Duodenal mucosa (tissue), 2 donors: ENCODE measurements around the gene FBXO42.

Experiments
- H3K27ac ChIP-seq: one replicate; pipeline ENCODE4 v1.7.0; 2013; ENCODE audit warnings: low read depth, low read length
- H3K27me3 ChIP-seq, 2 donors: one replicate each; pipeline ENCODE4 v1.7.0; 2013; ENCODE audit warnings: low read length in 2 of 2, control low read depth in 1 of 2; ENCODE audit not compliant: insufficient read depth in 2 of 2, control insufficient read depth in 1 of 2
- H3K36me3 ChIP-seq, 2 donors: one replicate each; pipeline ENCODE4 v1.7.0; 2013; ENCODE audit warnings: low read length in 2 of 2, control low read depth in 1 of 2; ENCODE audit not compliant: insufficient read depth in 2 of 2, control insufficient read depth in 1 of 2
- H3K4me1 ChIP-seq, 2 donors: one replicate each; pipeline ENCODE4 v1.7.0; 2013; ENCODE audit warnings: low read length in 2 of 2, control low read depth in 1 of 2; ENCODE audit not compliant: insufficient read depth in 2 of 2, control insufficient read depth in 1 of 2
- H3K4me3 ChIP-seq, 2 donors: one replicate each; pipeline ENCODE4 v1.7.0; 2013; ENCODE audit warnings: low read length in 2 of 2, low read depth in 1 of 2
- H3K9ac ChIP-seq, 2 donors: one replicate each; pipeline ENCODE4 v1.7.0; 2013; ENCODE audit warnings: low read length in 2 of 2, low read depth in 1 of 2
- H3K9me3 ChIP-seq, 2 donors: one replicate each; pipeline ENCODE4 v1.7.0; 2013; ENCODE audit warnings: low read length in 2 of 2, control low read depth in 1 of 2; ENCODE audit not compliant: control insufficient read depth in 1 of 2

The FBXO42 gene

DNA sequence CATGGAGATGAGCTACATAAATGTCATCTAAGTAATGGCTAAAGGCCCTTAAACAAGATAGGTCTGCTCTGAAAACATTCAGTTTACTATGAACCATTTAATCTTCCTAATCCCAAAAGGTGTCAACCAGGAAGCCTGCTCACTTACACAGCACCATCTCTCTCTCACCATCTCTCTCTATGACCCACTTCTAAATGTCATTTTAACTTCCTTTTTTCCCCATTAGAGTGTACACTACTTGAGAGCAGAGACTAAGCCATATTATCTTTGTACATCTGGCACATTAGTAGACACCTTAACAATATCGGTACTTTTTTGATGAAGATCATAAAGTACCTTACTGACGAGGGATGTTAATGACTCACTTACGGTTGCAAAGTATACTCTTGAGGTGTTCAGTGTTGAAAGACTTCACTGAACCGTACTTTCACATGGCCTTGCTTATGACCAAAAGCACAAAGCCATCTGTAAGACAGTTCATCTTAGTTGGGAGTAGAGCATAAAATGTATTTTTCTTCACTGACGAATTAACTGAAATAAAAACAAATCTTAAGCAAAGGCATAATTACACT is 25.4 kb downstream of the FBXO42 start:
- no peak overlapping the region for H3K9ac ChIP-seq
- H3K27me3 ChIP-seq: no peaks in the 10 kb centered on the region
- H3K4me1 ChIP-seq: peaks cover 0 to 6% of the 10 kb centered on the region in 2 donors
- peaks cover 0 to 8% of the 10 kb centered on the region in 2 donors for H3K36me3 ChIP-seq
- no peaks in the 10 kb centered on the region for H3K9me3 ChIP-seq
- no peak overlapping the region for H3K27ac ChIP-seq
- H3K4me3 ChIP-seq: no peak overlapping the region

DNA sequence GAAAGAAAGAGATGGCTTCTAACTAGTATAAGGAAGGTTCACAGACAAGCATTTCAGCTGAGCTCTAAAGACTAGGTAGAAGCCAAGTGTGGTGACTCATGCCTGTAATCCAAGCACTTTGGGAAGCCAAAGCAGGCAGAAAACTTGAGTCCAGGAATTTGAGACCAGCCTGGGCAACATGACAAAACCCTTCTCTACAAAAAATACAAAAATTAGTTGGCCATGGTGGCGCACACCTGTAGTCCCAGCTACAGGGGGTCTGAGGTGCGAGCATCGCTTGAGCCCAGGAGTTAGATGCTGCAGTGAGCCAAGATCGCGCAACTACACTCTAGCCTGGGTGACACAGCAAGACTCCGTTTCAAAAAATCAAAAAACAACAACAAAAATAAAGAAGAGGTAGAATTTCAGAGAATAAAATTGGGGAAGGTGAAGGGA is 27.8 kb downstream of the FBXO42 start:
- peaks cover 0 to 8% of the 10 kb centered on the region in 2 donors for H3K36me3 ChIP-seq
- H3K27ac ChIP-seq: no peak overlapping the region
- H3K9me3 ChIP-seq: no peaks in the 10 kb centered on the region
- peaks cover 0 to 6% of the 10 kb centered on the region in 2 donors for H3K4me1 ChIP-seq
- H3K9ac ChIP-seq: no peak overlapping the region
- H3K27me3 ChIP-seq: no peaks in the 10 kb centered on the region
- H3K4me3 ChIP-seq: no peak overlapping the region

- H3K4me1 ChIP-seq: no peaks in the 10 kb centered on the region
- no peaks in the 10 kb centered on the region for H3K27me3 ChIP-seq
- no peak overlapping the region for H3K4me3 ChIP-seq
- H3K27ac ChIP-seq: no peak overlapping the region
- H3K36me3 ChIP-seq: peaks cover 0 to 4% of the 10 kb centered on the region in 2 donors
- no peak overlapping the region for H3K9ac ChIP-seq
- no peaks in the 10 kb centered on the region for H3K9me3 ChIP-seq
These were observed 31.0 kb downstream of the FBXO42 start for GRCh38 chr1:16321176-16321867.

DNA sequence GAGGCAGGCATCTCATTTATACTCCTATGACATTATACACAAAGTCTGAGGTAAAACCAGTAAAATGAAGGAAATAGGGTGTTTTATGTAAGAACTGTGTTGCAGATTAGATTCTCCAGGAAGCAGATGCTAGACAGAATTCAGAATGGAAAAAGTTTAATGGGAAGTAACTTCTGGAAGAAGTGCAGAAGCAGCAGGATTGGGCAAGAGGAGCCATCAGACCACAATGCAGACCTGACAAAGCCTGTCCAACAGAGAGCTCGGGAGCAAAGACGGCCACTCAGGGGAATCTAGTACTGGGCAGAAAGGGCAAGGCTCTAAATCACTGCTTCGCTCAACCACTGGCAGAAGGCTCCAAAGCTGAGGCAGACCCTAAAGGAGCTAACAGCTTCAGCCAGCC is 33.7 kb downstream of the FBXO42 start:
- Histone ChIP-seq H3K4me3 (no peak overlapping the region), H3K27ac (no peak overlapping the region), H3K36me3 (peaks cover 5 to 22% of the 10 kb centered on the region in 2 donors), H3K9me3 (no peaks in the 10 kb centered on the region), H3K4me1 (no peaks in the 10 kb centered on the region), H3K27me3 (no peaks in the 10 kb centered on the region), H3K9ac (no peak overlapping the region)

- Histone ChIP-seq H3K36me3 (peaks cover 10 to 34% of the 10 kb centered on the region in 2 donors), H3K27ac (no peak overlapping the region)
These were observed 36.8 kb downstream of the FBXO42 start for GRCh38 chr1:16315437-16315836.

DNA sequence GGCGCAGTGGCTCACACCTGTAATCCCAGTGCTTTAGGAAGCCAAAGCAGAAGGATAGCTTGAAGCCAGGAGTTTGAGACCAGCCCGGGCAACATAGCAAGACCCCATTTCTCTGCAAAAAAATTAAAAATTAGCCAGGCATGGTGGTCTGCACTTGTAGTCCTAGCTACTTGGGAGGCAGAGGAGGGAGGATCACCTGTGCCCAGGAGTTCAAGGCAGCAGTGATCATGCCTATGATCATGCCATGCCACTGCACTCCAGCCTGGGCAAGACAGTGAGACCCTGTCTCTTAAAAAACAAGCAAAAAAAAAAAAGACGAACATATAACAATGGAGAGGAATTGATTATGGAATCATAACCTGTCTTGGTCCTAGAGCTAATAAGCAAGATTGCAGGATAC is 45.1 kb downstream of the FBXO42 start:
- H3K9ac ChIP-seq: no peak overlapping the region
- H3K27ac ChIP-seq: no peak overlapping the region
- no peaks in the 10 kb centered on the region for H3K9me3 ChIP-seq
- no peak overlapping the region for H3K4me3 ChIP-seq
- no peaks in the 10 kb centered on the region for H3K4me1 ChIP-seq
- H3K36me3 ChIP-seq: peaks cover 16 to 46% of the 10 kb centered on the region in 2 donors
- H3K27me3 ChIP-seq: no peaks in the 10 kb centered on the region

More at GRCh38 chr1:16315437-16315836, 36.8 kb downstream of the FBXO42 start:
- H3K9ac ChIP-seq: no peak overlapping the region
- no peaks in the 10 kb centered on the region for H3K27me3 ChIP-seq
- H3K4me1 ChIP-seq: no peaks in the 10 kb centered on the region
- no peak overlapping the region for H3K4me3 ChIP-seq
- H3K9me3 ChIP-seq: no peaks in the 10 kb centered on the region

- no peaks in the 10 kb centered on the region for H3K9me3 ChIP-seq
- H3K27me3 ChIP-seq: no peaks in the 10 kb centered on the region
- H3K36me3 ChIP-seq: peaks cover 10 to 34% of the 10 kb centered on the region in 2 donors
- no peak overlapping the region for H3K27ac ChIP-seq
- H3K4me1 ChIP-seq: no peaks in the 10 kb centered on the region
- H3K9ac ChIP-seq: no peak overlapping the region
- H3K4me3 ChIP-seq: no peak overlapping the region
These were observed 49.3 kb downstream of the FBXO42 start for GRCh38 chr1:16302709-16303627.

GRCh38 chr1:16300436-16300835 is 51.8 kb downstream of the FBXO42 start:
- H3K9me3 ChIP-seq: no peaks in the 10 kb centered on the region
- no peak overlapping the region for H3K4me3 ChIP-seq
- H3K9ac ChIP-seq: no peak overlapping the region
- no peaks in the 10 kb centered on the region for H3K27me3 ChIP-seq
- no peaks in the 10 kb centered on the region for H3K4me1 ChIP-seq
- H3K27ac ChIP-seq: no peak overlapping the region
- peaks cover 6 to 33% of the 10 kb centered on the region in 2 donors for H3K36me3 ChIP-seq

- no peak overlapping the region for H3K27ac ChIP-seq
- H3K4me1 ChIP-seq: peaks cover 0 to 10% of the 10 kb centered on the region in 2 donors
- H3K4me3 ChIP-seq: no peak overlapping the region
- no peaks in the 10 kb centered on the region for H3K27me3 ChIP-seq
- H3K36me3 ChIP-seq: peaks cover 16 to 30% of the 10 kb centered on the region in 2 donors
- no peaks in the 10 kb centered on the region for H3K9me3 ChIP-seq
- no peak overlapping the region for H3K9ac ChIP-seq
These were observed 53.6 kb downstream of the FBXO42 start for GRCh38 chr1:16298653-16299052.

- Histone ChIP-seq H3K9me3 (no peaks in the 10 kb centered on the region), H3K27me3 (no peaks in the 10 kb centered on the region), H3K36me3 (peaks cover 15 to 32% of the 10 kb centered on the region in 2 donors), H3K4me3 (no peak overlapping the region), H3K9ac (no peak overlapping the region), H3K4me1 (peaks cover 0 to 10% of the 10 kb centered on the region in 2 donors), H3K27ac (no peak overlapping the region)
These were observed 55.6 kb downstream of the FBXO42 start for GRCh38 chr1:16296643-16297042.
